GM12801 (cell line): ENCODE measurements around the gene SEMA3E.

Experiments
- TF ChIP-seq, protein P1 (sequence below): IDR thresholded peaks from one replicate; pipeline ENCODE4 v1.5.1; 2011; ENCODE audit warnings: control low read depth; ENCODE audit not compliant: insufficient read length; ENCODE audit errors: extremely low read depth

SEMA3E gene

DNA sequence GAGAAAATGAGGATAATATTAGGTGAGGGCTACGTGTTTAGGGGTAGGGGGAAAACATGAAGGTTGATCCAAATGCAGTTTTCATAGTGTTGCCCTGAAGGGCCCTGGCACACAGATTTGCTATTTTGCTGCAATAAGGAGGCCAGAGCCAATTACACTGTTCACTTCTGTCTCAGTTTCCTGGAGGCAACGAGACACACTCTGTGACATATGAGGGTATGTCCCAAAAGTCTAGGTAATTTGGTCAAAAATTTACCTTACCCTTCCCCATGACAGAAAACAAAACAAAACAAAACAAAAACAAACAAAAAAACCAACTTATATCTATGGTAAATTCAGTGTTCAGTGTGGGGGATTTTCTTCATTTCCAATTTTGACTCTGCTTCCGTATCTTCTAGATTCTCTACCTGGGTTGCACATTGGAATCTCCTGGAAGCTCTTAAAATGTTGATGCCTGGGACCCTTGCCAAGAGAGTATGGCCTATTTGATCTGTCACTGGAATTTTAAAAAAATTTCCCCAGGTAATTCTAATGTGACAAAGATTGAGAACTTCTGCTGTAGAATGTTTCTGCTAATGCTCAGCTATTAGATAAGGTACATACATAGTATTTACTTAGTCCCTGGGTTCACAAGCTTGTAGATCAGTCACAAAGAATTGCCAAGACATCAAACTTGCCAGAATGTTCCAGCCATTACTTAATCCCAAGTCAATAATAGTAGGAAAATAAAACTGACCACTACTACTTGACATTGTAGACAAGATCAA lies 139.5 kb downstream of the SEMA3E start:
- TF ChIP-seq, protein P1, sequence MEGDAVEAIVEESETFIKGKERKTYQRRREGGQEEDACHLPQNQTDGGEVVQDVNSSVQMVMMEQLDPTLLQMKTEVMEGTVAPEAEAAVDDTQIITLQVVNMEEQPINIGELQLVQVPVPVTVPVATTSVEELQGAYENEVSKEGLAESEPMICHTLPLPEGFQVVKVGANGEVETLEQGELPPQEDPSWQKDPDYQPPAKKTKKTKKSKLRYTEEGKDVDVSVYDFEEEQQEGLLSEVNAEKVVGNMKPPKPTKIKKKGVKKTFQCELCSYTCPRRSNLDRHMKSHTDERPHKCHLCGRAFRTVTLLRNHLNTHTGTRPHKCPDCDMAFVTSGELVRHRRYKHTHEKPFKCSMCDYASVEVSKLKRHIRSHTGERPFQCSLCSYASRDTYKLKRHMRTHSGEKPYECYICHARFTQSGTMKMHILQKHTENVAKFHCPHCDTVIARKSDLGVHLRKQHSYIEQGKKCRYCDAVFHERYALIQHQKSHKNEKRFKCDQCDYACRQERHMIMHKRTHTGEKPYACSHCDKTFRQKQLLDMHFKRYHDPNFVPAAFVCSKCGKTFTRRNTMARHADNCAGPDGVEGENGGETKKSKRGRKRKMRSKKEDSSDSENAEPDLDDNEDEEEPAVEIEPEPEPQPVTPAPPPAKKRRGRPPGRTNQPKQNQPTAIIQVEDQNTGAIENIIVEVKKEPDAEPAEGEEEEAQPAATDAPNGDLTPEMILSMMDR, result no peak

DNA sequence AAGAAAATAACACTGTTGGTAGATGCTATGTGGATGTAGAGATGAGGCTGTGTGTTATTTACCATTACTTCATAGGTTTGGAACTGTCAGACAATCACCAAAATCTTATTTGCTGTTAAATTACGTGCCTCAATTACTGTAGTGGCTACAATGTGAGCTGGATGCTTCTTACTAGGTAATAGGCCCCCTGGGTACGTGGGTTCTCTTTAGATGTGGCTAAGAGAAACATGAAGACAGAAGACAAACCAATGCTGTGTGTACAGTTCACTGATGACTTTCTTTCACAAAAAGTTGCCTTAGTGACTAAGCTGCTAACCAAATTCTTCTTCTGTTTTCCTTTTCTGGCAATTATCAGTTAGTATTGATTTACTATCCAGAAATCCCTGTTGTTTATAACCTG lies 144.6 kb downstream of the SEMA3E start:
- TF ChIP-seq, protein P1, result no peak

DNA sequence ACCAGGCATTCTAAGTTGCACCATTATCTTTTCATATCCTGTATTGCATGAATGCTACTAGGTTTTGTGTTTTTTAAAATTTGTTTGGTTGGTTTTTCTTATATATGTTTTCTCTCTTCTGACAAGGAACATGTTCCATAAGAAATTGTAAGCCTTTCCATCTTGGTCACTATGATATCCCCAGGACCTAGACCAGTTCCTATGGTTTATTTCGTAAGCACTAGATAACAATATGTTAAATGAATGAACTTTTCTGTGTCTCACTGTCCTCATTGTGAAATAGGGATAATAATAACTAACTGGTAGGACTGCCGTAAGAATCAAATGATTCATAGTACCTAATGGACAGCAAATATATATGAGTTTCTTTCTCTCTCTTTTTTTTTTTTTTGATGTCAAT lies 146.3 kb downstream of the SEMA3E start:
- TF ChIP-seq, protein P1, result no peak

DNA sequence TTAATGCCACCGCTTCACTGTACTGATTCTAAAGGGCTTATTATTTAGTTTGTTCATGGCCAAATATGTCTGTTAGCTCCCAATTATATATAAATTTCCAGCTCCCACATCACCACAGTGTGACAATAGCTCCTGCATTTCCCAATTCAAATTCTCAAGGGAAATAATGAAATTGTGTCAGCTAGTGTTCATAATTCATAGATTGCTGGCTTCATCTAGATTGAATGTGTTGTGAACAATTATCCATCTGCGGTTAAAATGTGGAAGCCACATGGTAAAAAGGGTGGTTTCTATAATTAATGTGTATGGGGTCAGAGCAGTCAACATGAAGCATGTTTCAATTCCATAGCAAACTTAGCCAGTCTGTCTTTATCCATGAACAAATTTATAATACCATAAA lies 154.3 kb downstream of the SEMA3E start:
- TF ChIP-seq, protein P1, result no peak

DNA sequence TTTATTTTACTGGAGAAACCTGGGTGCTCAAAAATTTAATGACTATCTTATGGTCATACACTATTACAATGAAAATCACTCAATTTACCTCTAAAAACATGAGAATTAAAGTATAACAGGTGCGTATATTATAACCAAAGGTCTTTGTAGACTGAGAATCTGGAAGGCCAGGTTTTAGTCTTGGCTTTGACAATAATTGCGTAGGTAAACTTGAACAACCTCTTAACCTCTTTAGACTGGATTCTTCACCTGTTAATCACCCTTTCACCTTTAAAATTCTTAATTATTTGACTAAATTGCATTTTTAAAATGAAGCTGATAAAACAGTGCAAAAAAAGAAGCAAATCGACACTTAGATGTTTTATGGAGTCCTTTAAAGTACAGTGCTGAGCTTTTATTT lies 156.1 kb downstream of the SEMA3E start:
- TF ChIP-seq, protein P1, result no peak

DNA sequence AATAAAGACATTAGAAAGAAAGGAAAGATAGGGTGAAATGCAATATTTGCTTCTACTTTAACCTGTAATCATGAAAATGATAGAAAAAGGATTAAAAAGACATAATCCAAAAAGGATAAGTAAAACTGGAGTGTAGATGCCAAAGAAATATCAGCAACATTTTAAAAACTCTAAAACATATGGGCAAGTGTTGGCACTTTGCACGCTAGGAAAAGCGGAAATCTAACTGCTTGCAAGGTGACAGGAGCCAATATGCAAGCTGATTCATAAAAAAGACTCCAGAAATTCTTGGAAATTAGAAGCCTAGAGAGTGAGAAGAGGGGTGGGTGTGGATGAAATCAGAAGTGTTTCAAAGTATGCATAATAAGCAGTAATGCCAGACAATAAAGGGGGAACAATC lies 161.1 kb downstream of the SEMA3E start:
- TF ChIP-seq, protein P1, result no peak

DNA sequence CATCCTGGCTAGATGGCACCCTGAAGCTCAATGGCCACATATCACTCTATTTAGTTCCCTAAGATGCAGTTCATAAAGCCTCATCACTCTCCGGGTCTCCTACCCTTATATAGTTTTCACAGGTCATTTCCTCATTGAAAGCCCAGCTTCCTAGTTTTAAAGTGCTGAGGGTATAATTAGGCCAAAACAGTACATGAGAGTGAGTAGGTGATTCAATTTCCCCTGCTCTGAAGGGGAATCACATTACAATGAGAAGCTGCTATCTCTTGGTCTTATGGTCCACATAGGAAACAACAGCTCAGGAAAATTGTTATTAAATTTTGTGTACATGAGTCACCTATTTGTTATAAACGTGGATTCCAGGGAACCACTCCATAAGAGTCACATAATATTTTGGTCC lies 162.0 kb downstream of the SEMA3E start:
- TF ChIP-seq, protein P1, result no peak
